ENCODE measurements around the gene PAPLN.
"Not testable (repeated sequence)": the region's sequence is repeated elsewhere in the genome, so short reads cannot be mapped to it uniquely, and the experiment has no call there.

PAPLN gene

GRCh38 chr14:73290279-73290678 is 53.0 kb downstream of the PAPLN start:
- DNase-seq (ENCODE audit: low spot score): no peak

- no peak for DNase-seq (ENCODE audit: low spot score)
Measured at GRCh38 chr14:73293782-73294781, 56.8 kb downstream of the PAPLN start.

- no peak for DNase-seq (ENCODE audit: low spot score)
Measured at GRCh38 chr14:73295198-73295796, 58.0 kb downstream of the PAPLN start.

- DNase-seq (ENCODE audit: low spot score): no peak
Measured at GRCh38 chr14:73305499-73305898, 68.2 kb downstream of the PAPLN start.

- no peak for DNase-seq (ENCODE audit: low spot score)
Measured at GRCh38 chr14:73307261-73307660, 70.0 kb downstream of the PAPLN start.

- DNase-seq (ENCODE audit: low spot score): not testable (repeated sequence)
Measured at GRCh38 chr14:73309207-73309606, 71.9 kb downstream of the PAPLN start.

- DNase-seq (ENCODE audit: low spot score): no peak
Measured at GRCh38 chr14:73311708-73312030, 74.4 kb downstream of the PAPLN start.

- DNase-seq (ENCODE audit: low spot score): no peak
Measured at GRCh38 chr14:73312687-73313086, 75.4 kb downstream of the PAPLN start.

GRCh38 chr14:73313151-73313550 is 75.8 kb downstream of the PAPLN start:
- no peak for DNase-seq (ENCODE audit: low spot score)

GRCh38 chr14:73323896-73324399 is 86.6 kb downstream of the PAPLN start:
- DNase-seq (ENCODE audit: low spot score): no peak
